MV-4-11 (cell line): Measurements from ENCODE around the gene PPP1R14D.

Experiments used
- DNase-seq: peaks from one replicate; lab custom pipeline; 2025; lab: John Stamatoyannopoulos, UW

The PPP1R14D gene

GRCh38 chr15:40819048-40819447, 9.5 kb downstream of the PPP1R14D start:
- no peak for DNase-seq

DNA sequence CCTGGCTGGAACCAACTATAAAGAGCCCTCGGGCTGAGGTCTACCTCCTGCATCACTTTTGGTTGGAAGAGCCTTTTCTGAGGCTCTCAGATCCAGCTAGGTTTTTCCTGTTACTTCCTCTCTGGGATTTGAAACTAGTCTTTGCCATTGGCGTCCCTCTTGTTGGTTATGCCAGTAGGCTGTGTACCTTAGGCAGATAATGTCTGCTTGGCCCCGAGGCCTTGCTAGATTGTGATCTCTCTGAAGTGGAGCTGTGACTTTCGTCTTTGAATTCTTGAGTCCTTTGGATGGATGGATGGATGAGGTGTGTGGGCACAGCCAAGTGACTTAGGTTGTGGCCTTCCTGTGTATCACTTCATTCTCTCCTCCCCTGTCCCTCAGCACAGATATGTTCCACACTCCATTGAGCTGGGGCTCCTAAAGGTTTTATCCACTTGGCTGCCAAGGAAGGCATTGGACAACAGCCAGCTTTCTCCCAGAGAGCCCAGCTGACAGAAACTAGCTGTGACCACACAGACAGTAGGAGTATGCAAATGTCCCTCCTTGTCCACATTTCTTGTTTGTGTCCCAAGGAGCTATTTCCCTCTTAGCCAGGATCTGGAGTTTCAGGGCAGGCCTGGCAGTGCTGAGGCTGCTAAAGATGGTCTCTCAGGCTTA, 13.3 kb downstream of the PPP1R14D start:
- DNase-seq: no peak

DNA sequence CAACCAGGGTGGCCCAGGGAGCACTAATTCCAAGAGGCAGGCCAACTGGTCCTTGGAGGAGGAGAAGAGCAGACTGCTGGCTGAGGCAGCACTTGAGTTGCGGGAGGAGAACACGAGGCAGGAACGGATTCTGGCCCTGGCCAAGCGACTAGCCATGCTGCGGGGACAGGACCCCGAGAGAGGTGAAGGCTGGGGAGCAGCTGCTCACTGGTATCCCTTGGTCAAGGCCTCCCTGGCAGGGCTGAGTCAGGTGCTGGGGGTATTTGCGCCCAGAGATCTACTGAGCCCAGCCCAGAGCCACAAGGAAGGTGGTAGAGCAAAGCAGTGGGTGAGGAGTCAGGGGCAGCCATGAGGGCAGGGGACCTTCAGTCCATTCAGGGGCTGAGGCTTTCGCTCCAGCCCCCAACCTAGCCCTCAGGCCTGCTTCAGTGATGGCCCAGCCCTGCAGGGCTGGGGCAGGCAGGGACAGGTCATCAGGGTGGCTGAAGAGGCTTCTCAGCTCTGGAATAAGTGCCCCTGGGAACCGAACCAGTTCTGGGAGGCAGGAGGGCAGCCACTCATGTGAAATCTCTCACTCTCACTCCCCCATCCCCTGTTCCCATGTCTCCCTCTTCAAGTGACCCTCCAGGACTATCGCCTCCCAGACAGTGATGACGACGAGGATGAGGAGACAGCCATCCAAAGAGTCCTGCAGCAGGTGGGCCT, 15.6 kb downstream of the PPP1R14D start:
- no peak for DNase-seq

GRCh38 chr15:40808861-40809450, 19.6 kb downstream of the PPP1R14D start:
- DNase-seq: no peak

DNA sequence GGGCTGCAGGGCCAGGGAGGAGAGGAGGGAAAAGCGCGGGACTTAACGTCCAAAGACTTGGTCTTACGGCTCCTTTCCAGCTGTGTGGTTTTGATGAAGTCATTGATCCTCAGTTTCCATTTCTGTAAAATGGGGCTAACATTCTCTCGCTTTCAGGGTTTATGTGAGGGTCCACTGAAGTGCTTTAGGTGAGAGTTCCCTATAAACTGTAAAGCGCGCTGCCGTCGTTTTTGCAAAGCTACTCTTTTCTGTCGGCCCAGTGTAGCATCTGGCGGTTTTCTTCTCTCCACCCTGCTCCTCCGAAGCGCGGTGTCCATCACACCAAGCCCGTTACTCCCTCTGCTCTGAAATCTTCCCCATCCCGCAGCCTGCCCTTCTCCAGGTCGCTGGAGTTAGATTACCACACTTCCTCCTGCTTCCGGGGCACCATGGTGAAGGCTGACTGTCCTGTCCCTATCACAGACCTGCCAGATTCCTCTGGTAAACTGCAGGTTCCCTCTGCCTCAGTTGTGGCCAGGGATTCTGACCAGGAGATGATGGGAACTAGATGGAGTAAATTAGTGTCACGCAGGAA, 20.5 kb downstream of the PPP1R14D start:
- DNase-seq: no peak

GRCh38 chr15:40807028-40807887, 21.2 kb downstream of the PPP1R14D start, which contains the start of the genes DNAJC17 and ZFYVE19:
Gene DNAJC17 (minus strand): TSS chr15:40807473. CDS start chr15:40807446, 27 bp downstream.
Gene ZFYVE19 (plus strand): TSS chr15:40807089. CDS start chr15:40807590, 501 bp downstream.
- peak; percentile 98 for DNase-seq

- DNase-seq: no peak
Observed at GRCh38 chr15:40806672-40807027, 21.9 kb downstream of the PPP1R14D start.

- no peak for DNase-seq
Observed at GRCh38 chr15:40803688-40804087, 24.8 kb downstream of the PPP1R14D start.

DNA sequence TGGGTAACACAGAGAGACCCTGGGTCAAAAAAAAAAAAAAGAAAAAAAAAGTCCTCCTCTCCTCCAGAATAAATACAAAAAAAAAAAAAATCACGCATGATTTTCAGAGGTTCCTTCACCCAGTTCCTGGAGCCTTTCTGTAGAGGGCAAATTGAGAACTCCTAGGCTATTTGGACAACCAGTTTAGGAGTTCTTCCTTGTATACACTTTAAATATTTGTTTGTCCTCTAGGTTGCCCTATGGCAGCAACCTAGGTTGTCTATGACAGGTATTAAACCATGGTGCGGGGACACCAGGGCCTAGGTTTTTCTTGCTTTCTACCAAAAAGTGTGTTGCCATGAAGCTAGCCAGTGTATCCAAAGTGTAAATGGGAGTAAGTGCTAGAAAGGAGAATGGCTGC, 25.4 kb downstream of the PPP1R14D start:
- no peak for DNase-seq

DNA sequence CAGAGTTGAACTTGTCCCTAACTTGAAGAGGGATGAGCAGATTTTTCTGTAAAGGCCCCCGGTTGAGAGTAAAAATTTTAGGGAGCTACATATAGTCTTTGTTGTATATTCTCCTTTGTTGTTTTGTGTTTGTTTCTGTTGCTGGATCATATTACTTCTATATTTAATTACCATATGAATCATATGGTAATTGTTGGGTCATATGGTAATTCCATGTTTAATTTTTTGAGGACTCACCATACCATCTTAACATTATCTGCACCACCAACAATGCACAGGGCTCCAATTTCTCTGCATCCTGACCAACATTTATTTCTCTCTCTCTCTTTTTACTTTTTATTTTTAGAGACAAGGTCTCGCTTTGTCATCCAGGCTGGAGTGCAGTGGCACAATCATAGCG, 29.0 kb downstream of the PPP1R14D start:
- no peak for DNase-seq

DNA sequence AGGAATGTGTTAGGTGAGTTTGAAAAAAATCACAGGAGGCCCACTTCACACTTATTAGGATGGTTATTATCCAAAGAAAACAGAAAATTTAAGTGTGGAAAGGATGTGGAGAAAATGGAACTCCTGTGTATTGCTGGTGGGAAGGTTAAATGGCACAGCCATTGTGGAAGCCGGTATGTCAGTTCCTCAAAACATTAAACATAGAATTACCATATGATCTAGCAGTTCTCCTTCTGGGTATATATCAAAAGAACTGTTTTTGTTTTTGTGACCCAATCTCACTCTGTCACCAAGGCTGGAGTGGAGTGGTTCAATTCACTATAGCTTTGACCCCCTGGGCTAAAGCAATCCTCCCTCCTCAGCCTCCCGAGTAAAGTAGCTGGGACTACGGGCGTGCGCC, 32.0 kb downstream of the PPP1R14D start:
- peak; percentile 26 for DNase-seq

DNA sequence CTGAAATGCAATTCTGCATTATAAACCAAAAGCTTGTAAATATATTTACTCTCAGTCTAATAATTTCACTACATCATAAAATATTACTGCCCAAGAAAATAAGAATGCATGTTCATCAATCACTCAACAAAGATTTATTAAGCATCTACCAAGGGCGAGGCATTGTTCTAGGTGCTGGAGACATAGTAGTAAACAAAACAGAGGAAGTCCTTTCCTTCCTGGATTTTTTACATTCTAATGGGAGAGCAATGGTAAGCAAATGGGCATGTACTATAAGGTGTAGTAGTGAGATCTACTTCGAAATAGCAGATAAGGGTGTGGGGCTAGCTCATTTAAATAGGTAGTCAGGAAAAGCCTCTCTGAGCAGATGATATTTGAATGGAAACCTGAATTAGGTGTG, 32.5 kb downstream of the PPP1R14D start:
- no peak for DNase-seq

DNA sequence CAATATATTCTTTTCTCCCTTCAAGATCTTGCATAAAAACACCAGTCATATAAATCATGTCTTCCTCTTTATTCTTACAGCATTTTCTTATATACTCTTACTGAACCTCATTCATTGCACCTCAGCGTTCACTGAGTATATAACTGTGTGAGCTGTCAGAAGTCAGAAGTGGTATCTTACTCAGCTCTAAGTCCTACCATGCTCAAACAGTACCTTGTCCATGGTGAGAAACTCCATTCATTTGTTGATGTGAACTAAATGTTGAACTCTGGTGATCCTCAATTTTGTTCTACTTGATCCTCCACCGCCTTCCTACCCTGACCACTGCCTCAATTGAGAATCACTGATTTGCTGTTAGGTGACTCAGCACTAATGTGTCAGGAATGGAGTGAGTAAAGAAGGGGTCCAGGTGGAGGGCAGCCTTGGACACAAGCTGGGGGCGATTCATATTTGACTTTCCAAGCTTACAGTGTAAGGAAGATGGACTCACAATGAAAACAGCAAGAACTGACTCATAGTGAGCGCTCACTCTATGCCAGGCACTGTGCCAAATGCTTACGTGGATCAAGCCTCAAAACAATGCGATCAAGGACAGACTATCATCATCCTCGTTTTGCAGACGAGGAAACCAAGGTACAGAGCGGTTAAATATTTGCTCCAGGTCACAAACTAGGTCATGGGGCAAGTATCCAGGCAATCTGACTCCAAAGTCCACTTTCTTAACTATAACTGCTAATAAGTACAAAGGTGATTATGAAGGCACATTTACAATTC, 35.1 kb downstream of the PPP1R14D start:
- DNase-seq: no peak

DNA sequence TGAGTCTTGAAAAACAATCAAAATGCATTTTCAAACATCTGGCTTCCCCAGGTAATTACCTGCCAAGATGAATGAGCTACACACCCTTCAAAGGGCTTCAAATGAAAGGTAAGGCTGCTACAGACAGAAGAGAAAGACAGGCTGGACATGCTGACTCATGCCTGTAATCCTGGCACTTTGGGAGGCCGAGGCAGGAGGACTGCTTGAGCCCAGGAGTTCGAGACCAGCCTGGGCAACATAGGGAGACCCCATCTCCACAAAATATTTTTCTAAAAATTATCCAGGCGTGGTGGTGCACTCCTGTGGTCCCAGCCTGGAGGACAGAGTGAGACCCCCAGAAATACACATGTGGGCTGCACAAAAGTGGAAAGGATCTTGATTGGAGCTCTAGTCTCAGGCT, 36.1 kb downstream of the PPP1R14D start:
- no peak for DNase-seq

DNA sequence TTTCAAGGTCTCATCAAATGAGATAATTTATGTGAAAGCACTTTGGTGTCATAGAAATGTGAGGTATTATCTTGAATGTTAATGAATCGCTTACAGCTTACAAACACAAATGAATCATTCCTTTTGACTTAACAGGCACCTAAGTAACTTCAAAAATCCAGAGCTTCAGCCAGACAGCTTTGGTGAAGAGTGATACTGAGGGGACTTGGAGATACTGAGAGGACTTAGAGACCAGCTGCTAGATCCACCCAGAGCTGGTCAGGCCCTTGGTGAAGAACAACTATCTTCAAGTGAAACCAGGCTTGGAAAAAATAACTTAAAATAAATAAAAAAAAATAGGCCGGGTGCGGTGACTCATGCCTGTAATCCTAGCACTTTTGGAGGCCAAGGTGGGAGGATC, 37.8 kb downstream of the PPP1R14D start:
- DNase-seq: no peak

DNA sequence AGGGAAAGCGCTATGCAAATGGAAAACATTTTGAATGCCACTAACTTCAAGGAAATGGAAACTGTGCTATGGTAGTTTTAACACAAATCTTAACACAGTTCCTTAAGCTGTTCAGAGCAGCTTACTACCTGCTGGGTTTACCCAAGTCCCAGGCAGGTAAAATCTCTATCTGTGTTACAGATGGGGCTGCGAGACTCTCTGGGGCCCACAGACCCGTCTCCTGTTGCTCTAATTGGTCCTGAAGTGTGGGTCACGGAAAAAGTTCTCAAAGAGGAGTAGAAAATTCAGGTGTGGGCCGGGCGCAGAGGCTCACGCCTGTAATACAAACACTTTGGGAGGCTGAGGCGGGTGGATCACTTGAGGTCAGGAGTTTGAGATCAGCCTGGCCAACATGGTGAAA, 38.5 kb downstream of the PPP1R14D start:
- no peak for DNase-seq

GRCh38 chr15:40789119-40789518, 39.4 kb downstream of the PPP1R14D start:
- DNase-seq: no peak

GRCh38 chr15:40787991-40788390, 40.5 kb downstream of the PPP1R14D start:
- no peak for DNase-seq

- peak; percentile 79 for DNase-seq
Observed at GRCh38 chr15:40787344-40787841, 41.1 kb downstream of the PPP1R14D start.

DNA sequence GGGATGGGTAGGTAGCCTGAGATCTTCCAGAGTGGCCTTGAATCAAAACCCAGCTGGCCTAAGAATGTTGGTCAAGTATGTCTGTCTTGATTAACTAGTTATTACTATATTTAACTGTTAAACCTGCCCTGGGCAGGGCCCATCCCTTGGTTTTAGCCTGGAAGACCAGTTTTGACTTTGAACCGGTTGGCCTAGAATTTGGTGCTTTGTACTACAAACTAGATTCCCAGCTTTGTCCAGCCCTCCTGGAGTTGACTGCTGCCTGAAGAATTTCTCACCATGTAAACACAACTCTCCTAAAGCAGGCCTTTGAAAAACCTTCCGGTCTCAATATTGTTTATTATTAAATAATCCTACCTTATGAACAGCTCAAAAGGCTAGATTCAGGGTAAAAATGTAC, 42.7 kb downstream of the PPP1R14D start:
- DNase-seq: no peak

GRCh38 chr15:40785164-40785563, 43.3 kb downstream of the PPP1R14D start:
- DNase-seq: no peak
